Left colon (tissue), 2 donors: ENCODE measurements around the gene TRAF3. TPM values are rescaled to one million over a fixed set of nuclear protein-coding genes. Genes with fewer than 3 reads are reported as not detected.
A peak's percentile ranks its signal among the peaks of the same experiment; 100 is the strongest.

Source experiments
- ATAC-seq: fragments of 200-7000 bp; cut with Tn5 transposase; one replicate; pipeline ENCODE4 v1.9.1; 2020; ENCODE audit warnings: mild to moderate bottlenecking, moderate library complexity
- DNase-seq, 2 donors: peaks; one replicate each; pipeline ENCODE4 v3.0.0-alpha.2; 2020
- intact Hi-C, 2 donors: fragments of 100-400 bp; cut with DNase I in 1 of 2; cut with micrococcal nuclease in 1 of 2; formaldehyde crosslinking; loops; one replicate each; pipeline versions ENCODE4 v1.11.2 to v1.14.0; 2022; cut with DNase I, micrococcal nuclease
- total RNA-seq, 2 donors: library from RNA; stranded (reverse); fragmentation: NEBNext Ultra II Directional; extraction: Animal tissue kit (Norgen Biotek cat#: 25700); gene quantifications; one replicate each; pipeline ENCODE4 v1.2.1, GENCODE V29; 2021
- donor health status: DM: no; HTN: no; CAD: no.
- donor health status: DM: yes; HTN: yes; CAD: no.

Gene TRAF3
- total RNA-seq, 2 donors from 2014 or later = 22.6 to 31.6 TPM

DNA sequence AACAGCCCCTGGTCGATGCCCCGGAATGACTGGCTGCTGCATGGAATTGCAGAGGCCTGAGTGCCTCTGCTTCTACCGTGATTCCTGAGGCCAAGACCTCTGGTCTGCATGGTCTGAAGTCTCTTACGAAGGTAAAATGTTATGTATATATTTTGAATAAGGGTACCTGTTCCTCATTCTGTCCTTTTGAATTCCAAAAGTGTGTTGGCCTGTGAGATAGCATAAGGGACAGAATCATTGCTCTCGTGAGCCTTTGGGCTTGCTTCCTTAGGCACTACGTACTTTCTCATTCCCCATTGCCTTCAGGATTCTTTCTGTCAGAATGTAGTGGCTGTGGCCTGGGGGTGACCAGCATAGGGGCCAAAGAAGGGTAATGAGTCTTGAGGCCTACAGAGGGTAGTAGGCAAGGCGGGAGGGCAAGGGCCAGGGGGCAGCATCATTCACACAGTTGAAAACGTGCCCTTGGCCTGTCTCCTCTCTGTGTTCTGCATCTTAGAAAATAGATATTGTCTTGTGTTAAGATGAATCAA, 19.5 kb downstream of the TRAF3 start:
- intact Hi-C loops = no loop called here
- ATAC-seq (no peak), DNase-seq (no peak)

DNA sequence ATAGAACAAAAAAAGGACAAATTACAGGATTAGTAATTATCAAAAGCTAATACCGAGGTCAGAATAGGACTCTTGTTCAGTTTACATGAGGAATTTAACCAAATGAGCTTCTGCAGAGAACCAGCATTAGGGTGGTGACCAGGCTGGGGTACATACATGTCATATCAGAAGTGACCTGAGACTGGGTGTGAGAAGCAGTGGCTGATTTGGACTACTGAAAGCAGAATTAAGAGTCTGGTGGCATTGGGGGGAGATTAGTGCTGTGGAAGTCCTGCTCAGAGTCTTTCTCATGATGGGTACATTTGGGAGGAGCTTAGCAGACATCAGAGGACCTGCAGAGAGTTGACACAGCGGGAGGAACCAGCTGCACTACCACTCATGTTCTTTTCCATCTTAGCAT, 21.7 kb downstream of the TRAF3 start:
- ATAC-seq (no peak), DNase-seq (no peak)
- intact Hi-C loops = no loop called here

DNA sequence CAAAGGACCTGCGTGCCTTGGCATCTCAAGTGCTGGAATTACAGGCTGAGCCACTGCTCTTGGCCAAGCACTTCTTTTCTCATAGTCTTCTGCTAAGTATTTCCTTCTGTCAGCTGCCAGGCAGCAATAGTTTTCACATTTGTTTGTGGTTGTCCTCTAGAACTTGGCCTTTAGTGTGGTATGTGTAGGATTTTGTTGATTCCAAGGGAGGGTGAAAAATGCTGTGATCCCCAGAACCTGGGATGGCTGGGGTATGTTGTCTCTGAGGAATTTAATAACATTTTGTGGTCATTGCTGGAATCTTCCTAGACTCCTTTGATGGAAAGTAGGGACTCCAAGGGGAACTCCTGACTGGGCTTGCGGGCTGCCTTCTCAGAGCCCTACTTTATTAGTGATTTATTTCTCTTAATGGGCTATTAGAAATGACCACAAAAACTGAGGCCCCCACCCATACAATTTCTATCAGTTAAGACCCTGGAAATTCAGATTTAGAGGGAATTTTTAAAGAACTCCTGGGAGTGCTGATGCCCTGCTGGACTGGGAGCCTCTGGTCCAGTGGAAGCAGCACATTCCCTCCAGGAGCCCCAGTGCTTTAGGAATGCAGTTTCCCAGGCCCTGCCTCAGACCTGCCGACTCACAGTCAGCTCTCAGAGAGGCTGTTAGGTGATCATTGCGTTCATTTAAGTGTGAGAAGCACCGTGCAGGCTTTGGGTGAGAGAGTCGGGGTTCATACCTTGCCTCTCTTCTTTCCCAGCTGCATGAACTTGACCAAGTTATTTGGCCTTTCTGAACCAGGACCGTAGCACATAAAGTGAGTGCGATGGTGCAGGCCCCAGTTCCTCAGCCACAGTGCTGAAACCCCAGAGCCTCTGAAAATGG, 22.7 kb downstream of the TRAF3 start:
- intact Hi-C loops = no loop called here
- no peak for DNase-seq
- no peak for ATAC-seq

DNA sequence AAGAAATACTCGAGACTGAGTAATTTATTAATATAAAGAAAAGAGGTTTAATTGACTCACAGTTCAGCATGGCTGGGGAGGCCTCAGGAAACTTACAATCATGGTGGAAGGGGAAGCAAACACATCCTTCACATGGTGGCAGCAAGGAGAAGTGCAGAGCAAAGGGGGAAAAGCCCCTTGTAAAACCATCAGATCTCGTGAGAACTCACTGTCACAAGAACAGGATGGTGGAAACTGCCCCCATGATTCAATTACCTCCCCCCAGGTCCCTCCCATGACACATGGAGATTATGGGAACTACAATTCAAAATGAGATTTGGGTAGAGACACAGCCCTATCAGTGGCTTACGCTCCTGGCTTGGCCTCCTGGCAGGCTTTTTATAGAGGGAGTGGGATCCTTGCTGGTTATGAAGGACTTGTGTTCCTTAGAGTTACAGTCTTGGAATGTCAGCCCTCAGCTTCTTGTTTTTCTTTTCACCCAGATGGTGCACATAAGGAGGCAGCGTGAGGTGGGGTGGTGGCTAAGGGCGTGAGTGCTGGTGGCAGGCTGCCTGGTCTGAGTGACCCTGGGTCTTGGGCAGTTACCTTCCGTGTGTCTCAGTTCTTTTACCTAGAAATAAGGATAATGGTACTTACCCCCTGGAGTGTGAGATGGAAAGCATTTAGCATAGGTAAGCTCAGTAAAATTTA, 25.7 kb downstream of the TRAF3 start:
- DNase-seq = no peak
- intact Hi-C loops = no loop called here
- no peak for ATAC-seq

DNA sequence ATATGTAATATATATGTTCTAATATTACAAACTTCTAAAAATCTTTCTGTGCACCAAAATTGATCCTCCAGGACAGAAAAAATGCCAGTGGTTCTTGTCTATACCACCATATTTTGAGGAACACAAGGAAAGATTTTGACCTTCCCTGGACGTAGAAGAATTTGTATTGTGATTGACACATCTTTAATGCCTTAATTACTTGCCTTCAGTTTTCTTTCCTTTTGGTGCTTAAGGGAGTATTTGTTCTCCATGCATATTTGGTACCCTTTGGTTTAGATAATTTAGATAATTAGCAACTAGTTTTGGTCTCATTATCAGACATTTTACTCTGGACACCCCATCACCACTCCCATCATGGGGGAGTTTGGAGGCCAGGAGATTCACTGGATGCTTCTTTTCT, 27.6 kb downstream of the TRAF3 start:
- DNase-seq (no peak), ATAC-seq (no peak)
- intact Hi-C loops = no loop called here

DNA sequence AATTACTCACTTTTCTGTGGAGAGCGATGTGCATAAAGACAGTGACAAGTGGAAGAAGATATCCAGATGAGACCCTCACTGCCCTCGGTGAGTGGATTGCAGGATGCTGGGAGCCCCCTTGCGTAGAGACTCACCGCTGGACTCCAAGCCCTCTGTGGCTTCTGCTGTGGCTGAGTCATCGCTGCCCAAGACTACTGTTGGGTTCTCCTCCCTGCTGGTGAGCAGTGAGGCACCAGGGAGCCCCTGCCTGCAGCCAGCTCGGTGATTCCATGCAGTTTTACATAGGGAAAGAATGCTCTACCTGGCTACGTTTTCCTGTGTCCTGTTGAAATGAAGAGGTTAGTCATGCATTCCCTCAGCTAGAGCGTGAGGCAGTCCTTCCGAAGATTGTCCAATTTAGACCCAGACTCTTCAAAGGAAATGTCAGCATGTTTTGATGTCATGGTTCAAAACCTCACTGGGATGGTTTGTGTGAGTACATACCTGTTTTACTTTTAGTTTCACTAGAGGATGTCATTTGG, 28.2 kb downstream of the TRAF3 start:
- intact Hi-C loops = no loop called here
- ATAC-seq = no peak
- DNase-seq = no peak

DNA sequence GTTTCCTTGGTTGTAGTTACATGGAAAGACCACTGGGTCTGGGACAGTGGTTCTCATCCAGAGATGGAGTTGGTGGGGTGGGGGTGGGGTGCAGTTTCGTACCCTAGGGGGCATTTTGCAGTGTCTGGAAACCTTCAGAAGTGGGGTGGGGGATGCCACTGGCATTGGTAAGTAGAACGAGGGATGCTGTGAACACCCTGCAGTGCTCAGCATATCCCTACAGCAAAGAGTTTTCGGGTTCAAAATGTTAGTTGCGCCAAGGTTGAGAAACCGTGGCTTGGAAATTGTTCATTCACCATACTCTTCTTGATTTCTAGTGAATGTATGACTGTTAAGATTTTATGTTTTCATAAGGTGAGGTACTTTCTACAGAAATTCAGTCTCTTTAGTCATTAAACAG, 28.7 kb downstream of the TRAF3 start:
- intact Hi-C loops = no loop called here
- no peak for DNase-seq
- ATAC-seq = no peak

DNA sequence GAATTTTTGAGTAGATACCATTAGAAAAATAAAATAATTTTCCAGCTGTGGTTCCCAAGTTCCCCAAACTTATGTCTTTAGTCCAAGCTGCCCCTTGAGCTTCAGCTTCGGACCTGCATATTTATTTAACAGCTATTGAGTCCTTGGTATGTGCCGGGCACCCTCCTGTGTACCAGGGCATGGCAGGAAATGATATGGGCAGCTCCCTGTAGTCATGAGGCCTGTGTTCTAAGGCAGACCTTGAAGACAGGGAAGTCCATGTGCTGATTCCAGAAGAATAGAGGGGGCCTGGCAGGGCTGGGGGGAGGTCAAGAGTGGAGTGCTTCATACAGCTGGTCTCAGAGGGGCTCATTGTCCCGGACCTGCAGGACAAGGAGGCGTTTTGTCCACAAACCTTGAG, 29.2 kb downstream of the TRAF3 start:
- intact Hi-C loops = no loop called here

DNA sequence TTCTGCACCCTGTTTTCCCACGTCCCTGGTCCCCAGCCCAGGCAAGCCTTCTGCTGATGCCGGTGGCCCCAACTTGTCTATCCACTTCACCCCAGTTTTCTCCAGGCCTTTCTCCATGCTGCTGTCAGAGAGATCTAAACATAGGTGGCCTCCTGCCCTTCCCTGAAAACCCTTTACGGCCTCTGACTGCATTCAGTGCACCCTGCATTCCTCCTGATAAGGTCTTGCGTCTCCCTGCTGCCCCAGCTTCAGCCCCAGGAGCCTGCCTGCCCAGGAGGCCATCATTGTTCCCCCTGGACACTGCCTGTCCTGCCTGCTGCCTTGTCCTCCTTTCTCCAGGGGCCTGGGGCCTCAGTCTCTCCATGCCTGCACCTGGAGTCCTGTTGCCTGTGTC, 29.8 kb downstream of the TRAF3 start:
- peak; percentile 21 for ATAC-seq
- intact Hi-C loops = no loop called here
- no peak for DNase-seq

More for the DNA sequence above, 29.2 kb downstream of the TRAF3 start:
- DNase-seq (no peak), ATAC-seq (peak; percentile 54)

DNA sequence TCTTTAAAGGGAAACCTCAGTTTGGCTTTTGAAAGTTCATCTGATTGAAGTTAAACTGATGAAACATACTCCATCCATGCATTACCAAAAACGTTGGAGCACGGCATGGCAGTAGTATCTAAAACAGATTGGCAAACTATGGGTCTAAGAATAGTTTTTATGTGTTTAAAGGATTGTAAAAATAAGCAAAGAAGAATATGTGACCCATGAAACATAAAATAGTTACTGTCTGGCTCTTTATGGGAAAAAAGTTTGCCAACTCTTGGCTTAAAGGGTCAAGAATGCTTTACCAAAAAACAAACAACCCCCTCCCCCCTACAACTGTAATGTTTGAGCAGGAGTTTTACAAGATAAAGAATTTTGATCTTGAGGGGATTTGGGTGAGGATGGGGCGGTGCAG, 32.6 kb downstream of the TRAF3 start:
- intact Hi-C loops = no loop called here
- DNase-seq (no peak), ATAC-seq (no peak)

DNA sequence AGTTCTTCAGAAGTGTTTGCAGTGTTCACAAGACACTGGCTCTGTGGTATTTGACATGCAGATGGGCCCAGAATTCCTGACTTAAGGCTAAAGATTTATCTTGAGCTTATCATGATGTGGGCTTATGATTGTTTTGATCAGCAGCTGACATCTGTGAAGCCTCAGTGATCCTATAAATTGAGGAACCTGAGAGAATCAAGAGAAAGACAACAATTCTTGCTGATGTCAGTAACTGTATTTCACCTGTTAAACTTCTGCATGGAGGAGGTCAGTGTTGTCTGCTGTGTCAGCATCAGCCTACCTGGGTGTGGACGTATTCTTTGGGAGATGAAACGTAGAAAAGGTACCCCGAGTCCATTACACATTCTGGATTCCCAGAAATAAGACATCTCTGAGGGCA, 33.3 kb downstream of the TRAF3 start:
- no peak for DNase-seq
- intact Hi-C loops = no loop called here
- ATAC-seq = no peak

DNA sequence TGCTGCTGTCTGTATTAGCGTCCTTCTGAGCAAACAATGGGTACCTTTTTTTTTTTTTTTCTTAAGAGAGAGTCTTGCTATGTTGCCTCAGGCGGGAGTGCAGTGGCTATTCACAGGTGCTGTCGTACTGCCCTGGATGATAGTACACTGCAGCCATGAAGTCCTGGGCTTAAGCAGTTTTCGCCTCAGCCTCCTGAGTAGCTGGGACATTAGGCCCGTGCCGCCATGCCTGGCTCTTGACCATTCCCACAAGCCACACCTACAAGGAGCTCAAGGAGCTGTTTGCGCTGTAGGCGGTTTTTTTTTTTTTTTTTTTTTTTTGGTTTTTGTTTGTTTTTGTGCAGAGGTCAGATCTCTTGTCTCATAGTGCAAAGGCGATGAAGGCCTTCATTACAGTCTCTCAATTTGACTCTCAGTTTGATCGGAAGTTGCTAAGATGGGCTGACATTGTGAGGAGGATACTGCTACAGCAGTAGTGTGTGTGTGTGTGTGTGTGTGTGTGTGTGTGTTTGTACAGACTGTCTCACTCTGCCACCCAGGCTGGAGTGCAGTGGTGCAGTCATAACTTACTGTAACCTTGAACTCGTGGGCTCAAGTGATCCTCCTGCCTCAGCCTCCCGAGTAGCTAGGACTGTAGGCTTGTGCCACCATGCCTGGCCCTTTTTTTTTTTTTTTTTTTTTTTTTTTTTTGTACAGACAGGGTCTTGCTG, 34.2 kb downstream of the TRAF3 start:
- intact Hi-C loops = no loop called here
- ATAC-seq = peak; percentile 57
- no peak for DNase-seq

DNA sequence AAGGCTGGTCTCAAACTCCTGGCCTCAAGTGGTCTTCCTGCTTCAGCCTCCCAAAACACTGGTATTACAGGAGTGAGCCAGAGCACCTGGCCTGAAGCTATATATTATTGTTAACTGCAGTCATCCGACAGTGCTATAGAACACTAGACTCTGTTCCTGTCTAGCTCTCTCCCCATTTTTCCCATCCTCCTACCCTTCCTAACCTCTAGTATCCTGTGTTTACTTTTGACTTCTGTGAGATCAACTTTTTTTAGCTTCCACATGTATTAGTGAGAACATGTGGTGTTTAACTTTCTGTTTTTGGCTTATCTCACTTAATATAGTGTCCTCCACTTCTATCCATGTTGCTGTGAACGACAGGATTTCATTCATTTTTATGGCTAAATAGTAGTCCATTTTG, 34.7 kb downstream of the TRAF3 start:
- intact Hi-C loops = no loop called here
- ATAC-seq = no peak
- no peak for DNase-seq

DNA sequence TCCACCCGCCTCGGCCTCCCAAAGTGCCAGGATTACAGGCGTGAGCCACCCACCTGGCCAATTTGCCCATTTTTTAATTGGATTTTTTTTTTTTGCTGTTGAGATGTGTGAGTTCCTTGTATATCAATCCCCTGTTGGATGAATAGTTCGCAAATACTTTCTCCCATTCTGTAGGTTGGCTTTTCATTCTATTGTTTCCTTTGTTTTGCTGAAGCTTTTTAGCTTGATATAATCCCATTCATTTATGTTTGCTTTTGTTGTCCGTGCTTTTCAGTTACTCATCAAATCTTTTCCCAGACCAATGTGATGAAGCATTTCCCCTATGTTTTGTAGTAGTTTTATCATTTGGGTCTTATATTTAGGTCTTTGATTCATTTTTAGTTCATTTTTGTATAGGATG, 36.4 kb downstream of the TRAF3 start:
- DNase-seq = no peak
- intact Hi-C loops = no loop called here
- no peak for ATAC-seq

DNA sequence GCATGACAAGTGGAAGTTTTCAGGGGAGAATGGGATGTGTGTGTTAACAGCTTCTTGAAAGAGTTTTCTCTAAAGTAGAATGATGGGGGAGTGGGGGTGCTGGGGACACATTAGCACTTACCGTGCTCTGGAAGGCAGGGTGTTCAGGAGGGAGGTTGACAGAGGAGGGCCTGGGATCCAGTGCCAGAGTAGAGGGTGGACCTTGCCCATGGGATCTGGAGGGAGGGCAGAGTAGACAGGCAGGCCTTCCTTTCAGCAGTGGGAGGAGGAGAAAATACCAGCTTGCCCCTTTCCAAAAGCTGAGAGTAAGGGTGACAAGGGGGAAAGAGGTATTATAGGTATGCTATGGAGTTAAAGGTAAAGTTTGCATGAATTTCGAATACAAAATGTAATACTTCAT, 40.1 kb downstream of the TRAF3 start:
- DNase-seq = no peak
- no peak for ATAC-seq

DNA sequence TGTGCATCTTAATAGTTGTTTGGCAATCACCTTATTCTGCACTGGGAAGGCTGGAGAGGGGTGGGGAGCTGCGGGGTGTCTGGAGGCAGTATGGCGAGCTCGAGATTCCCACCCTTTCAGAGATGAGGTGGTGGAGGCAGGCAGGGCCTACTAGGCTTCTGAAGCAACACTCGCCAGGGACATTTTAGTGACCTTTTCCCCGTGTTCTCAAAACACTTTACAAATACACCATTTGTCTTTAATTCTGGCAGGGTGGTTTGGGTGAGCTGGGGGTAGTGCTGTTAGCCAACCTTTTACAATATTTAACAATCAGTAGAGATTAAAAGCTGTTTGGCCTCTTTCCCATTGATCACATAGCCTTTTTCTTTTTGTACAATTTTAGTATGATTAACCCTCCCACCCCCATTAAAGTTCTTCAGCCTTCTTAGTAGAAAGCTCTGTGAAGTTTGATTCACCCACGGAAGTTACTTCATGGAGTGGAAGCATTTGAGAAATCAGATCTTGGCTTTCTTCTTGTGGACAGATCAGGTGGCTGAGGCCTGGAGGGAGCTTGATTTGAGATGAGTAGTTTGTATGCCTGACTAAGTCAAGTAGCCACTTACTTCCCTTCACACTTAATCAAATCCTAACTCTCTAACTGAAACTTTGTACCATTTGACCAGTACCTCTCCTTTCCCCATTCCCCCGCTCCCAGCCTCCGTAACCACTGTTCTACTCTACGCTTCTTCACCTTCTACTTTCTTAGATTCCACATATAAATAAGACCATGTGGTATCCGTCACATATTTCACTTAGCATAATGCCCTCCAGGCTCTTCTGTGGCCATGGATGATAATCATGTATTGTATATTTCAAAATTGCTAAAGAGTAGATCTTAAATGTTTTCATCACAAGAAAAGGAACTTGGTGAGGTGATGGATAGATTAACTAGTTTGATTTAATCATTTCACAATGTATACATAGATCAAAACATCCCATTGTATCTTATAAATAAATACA, 41.0 kb downstream of the TRAF3 start:
- ATAC-seq (no peak), DNase-seq (no peak)
- intact Hi-C loops = no loop called here

More for the DNA sequence above, 40.1 kb downstream of the TRAF3 start:
- intact Hi-C loops = no loop called here

DNA sequence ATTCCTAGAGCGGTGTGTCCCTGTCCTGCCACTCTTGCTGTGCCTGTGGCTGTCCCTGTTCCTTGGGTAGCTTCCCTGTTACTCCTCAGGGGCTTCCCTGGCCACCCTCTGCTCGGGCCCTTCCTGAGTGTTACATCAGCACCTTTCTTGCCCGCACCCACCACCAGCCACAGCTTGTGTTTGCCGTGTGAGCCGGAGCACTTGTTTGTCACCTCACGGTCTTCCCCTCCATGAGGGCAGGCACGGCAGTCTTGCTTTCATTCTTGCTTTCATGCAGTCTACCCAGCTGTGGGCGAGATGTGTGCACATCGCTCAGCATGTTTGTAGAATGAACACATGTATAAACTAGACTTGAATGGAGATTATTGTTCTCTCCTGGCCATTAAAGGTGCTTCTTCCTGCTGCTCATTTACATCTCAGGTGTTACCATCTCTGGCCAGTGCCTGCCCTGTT, 42.0 kb downstream of the TRAF3 start:
- ATAC-seq (peak; percentile 92), DNase-seq (peak; percentile 53 to 67)
- intact Hi-C loops = no loop called here

DNA sequence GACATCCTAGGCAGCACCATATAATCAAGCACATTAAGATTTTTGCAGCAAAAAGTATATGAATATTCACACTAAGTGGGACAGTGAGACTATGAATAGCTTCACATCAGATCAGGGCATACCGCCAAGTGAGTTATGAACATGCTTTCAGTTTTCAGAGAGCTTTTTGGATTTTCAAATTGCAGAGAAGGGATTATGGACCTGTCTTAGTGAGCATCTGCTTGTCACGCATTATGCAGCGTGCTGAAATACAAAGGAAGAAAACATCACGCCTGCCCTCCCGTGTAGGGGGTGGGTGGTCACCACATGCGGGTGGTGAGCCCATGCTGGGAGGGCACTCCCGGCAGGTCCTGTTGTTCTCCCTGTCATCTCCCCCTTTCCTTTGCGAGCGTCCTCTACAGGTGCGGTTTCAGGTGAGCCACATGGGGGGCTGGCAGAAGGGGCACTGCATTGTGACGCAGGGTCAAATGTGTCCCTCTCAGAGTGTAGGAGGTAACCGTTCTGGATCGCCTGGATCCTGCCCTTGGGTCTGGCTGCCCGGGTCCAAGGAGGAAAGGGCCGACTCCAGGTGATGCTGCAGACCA, 42.6 kb downstream of the TRAF3 start:
- intact Hi-C loops = no loop called here
- ATAC-seq (peak; percentile 23), DNase-seq (no peak)
